Hippocampal formation (tissue), 2 donors: Measurements from ENCODE around the gene TYW5.
"Not testable (repeated sequence)": the region's sequence is repeated elsewhere in the genome, so short reads cannot be mapped to it uniquely, and the experiment has no call there.

Source experiments
- DNase-seq, 2 donors: peaks; one replicate each; lab custom pipeline; 2025; lab: John Stamatoyannopoulos, UW

TYW5 gene

DNA sequence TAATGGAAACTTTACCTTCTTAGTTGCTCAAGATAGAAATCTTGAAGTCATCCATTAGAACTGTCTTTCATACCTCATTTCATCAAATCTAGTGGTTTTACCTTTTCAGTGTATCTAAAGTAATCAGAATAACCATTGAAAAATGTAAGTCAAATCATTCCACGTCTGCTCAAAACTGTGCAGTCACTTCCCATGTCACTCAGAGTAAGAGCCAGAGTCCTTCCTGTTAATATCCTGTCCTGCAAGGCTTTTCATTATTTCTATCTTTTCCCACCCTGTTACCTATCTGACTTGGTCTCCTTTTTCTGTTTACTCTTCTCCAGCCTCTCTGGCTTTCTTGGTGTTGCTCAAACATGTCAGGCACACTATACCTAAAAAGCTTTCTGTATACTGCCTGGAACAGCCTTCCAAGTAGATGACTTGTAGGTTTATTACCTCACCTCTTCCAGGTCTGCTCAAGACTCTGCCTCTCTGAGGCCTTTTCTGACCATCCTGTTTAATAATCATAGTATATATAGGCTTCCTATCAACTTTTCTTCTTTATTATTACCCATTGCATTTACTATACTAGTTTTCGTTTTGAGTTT, 40.8 kb downstream of the TYW5 start:
- DNase-seq: no peak

DNA sequence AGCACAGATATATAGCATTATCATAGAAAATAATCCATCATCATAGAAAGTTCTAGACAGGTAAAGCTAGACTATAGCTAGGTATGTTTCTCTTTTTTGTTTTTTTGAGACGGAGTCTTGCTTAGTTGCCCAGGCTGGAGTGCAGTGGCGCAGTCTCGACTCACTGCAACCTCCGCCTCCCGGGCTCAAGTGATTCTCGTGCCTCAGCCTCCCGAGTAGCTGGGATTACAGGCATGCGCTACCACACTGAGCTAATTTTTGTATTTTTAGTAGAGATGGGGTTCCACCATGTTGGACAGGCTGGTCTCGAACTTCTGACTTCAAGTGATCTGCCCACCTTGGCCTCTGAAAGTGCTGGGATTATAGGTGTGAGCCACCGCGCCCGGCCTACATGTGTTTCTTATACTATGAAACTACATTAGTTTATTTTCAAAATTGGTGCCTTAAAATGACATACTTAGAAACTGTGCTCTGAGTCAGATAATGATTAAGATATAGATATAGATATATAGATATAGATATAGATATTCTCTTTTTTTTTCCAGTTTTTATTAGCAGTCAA, 42.7 kb downstream of the TYW5 start:
- DNase-seq: not testable (repeated sequence)

DNA sequence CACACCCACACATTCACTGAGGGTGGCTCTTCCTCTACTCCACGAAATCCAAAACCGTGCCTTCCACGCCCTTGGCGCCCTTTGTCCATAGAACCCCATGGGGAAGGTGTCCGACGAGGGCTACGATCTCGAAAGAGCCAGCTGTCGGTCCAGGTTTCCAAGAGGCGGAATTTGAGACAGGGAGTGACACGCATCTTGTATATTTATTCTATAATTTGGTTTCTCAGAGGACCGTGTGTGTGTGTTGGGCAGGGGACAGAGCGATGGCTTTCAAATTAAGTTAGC, 43.5 kb downstream of the TYW5 start:
- no peak for DNase-seq

DNA sequence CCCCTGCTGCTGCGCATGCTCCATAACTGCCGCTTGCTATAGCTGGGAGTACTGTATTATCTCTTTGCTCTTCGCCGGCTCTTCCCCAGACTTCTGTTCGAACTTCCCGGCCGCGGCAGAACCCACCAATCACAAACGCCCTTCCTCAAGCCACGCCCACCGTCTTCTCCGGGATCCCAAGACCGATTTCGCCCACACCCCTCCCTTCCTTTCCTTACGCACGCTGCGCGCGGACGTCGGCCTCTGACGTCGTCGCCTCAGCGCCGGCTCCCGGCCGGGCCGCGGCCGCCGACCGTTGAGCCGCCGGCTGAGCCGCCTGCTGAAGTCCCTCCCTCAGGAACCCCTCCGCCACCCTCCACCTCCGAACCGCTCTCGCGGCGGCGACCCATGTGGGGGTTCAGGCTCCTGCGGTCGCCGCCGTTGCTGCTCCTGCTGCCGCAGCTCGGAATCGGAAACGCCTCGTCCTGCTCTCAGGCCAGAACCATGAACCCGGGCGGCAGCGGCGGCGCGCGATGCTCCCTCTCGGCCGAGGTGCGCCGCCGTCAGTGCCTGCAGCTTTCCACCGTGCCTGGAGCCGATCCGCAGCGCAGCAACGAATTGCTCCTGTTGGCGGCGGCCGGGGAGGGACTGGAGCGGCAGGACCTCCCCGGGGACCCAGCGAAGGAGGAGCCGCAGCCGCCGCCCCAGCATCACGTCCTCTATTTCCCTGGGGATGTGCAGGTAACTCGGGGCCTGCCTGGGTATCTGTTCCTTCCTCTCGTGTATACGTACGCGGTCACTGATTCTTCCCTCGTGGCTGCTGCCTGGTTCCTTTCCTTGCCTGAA, 44.0 kb downstream of the TYW5 start, which contains the start of gene C2orf69:
Gene C2orf69, plus strand, starts transcription at position 242 of the 825 bp plus-strand sequence. Its CDS starts 146 bp downstream, at position 388.
- peak; percentile 94 to 98 for DNase-seq

DNA sequence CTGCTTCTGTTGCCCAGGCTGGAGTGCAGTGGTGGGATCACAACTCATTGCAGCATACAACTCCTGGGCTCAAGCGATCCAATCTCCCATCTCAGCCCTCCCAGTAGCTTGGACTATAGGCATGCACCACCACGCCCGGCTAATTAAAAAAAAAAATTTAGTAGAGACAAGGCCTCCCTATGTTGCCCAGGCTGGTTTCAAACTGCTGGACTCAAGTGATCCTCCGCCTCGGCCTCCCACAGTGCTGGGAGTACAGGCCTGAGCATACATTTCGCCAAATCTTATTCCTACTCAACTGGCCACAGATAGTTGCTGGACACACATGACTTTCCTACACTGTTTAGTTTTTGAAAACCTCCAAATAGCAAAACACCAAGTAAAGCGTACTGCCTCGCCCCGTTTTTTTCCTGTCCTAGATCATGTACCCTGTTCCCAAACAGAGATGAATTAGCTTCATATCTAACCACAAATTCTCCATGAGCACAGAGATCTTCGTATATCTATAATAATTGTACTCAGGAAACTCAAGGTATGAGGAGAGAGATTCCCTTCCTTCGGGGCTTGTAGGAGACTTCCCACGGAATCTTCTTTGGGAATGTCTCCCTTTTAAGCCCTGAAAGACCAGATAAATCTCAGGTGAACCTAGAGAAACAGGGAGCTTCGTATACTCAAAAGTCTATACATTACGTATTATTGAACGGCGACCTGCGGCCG, 44.8 kb downstream of the TYW5 start:
- no peak for DNase-seq

DNA sequence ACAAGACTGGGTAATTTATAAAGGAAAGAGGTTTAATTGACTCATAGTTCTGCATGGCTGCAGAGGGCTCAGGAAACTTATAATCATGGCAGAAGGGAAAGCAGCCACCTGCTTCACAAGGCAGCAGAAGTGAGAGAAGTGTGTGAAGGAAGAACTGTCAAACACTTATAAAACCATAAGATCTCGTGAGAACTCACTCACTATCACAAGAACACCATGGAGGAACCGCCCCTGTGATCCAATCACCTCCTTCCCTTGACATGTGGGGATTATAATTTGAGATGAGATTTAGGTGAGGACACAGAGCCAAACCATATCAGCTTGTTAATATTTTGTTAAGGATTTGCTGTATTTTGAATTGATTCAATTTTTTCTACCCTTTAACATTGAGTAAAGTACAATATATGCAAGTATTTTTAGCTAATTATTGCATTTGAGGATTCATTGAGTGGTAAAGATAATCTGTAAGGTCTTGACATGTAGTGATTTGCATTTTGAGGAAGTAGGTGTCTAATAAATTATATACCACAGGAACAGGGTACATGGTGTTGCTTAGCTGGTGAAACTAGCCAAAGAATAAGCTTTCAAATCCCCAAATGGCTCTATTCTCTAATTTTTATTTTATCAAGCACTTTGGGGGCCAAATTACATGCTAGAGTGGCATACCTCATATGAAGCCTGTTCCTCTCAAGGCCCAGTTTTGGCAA, 48.1 kb downstream of the TYW5 start:
- DNase-seq: no peak

DNA sequence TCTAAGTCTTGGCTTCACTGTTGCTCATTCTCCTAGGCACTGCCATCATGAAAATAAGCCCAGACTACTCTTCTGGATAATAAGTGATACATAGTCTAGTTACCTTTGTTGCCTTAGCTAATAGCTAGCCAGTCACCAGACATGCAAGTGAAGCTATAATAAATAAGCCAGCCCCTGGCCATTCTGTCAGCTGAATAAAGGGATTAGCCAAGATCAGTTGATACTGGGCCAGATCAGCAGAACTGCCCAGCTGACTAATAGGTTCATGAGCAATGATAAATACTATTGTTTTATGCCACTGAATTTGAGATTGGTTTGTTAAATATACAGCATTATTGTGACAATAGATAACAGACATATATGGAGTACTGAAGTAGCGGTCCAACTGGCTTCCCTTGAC, 52.2 kb downstream of the TYW5 start:
- no peak for DNase-seq

DNA sequence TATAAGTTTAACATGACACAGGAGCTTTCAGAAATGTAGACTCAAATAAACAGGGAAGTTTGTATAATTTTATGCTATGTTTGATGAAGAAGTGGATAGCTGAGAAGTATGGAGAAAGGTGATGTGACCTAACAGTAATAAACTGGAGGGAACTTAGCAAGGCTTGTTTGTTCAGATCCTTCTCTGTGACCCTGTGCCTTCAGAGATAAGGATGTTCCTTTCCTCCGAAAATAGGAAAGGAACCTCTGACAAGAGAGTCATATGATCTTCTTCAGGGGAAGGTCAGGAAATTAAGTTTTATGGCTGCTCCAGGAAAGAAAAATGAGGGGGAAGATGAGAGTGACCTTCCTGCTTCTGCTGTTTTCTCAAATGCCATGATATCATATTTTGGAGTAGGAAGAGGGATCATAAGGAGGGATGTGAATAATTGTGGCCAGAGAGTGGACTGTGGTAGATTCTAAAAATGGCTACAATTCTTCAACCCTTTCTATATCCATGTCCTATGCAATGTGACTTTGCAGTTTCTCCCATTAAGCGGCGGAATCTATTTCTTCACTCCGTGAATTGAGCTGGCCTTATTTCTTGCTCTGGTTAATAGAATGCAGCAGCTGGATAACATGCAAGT, 52.7 kb downstream of the TYW5 start:
- DNase-seq: no peak

DNA sequence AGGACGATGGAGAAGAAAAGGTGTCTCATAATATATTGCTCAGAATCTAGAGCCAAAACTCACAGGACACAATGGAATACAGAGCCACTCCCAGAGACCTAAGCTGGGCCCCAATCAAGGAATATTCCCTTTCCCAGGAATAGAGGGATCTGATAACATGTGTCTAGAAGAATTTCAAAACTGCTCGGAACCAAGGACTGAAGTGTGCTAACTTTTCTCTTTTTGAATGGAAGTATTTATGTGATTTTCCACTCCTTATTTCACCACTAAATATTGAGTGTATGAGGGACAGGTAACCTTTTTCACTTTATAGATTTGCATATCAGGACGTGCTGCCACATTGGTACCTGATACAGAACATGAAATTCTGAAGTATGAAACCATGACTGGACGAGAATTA, 53.3 kb downstream of the TYW5 start:
- DNase-seq: no peak

DNA sequence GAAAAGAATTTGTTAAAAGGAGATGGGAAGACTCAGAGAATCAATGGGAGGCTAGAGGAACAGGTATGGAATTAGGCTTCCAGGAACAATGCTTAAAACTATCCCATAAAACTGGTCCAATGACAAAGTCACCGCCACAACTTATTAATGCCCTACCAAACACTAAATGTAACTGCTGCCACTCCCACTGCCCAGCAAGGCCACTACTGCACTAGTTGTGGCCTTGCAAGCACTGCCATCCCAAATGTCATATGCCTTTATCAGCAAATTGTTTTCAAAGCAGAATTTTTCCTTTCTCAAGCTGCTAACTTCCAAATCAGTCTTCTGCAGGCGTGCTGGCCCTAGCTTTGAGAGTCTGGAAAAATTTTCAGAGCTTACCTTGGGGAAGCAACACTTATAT, 58.7 kb downstream of the TYW5 start:
- no peak for DNase-seq

DNA sequence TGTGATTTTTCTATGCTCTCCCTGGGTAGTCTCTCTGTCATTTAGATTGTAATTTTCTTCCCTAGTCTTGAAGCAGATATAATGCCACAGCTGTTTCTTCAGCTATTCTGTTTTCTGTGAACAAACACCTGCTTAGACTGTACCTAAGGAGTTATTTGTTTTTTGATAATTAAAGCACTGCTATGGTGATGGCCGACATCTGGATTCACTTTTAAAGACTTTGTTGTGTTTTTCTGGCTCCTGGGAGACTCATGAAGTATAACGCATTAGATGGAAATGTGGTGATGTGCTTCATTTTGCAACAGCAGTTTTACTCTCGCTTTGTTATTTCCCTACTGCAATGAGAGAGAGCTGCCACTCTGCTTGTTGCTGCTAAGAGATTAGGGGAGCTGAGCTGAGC, 59.9 kb downstream of the TYW5 start:
- no peak for DNase-seq

DNA sequence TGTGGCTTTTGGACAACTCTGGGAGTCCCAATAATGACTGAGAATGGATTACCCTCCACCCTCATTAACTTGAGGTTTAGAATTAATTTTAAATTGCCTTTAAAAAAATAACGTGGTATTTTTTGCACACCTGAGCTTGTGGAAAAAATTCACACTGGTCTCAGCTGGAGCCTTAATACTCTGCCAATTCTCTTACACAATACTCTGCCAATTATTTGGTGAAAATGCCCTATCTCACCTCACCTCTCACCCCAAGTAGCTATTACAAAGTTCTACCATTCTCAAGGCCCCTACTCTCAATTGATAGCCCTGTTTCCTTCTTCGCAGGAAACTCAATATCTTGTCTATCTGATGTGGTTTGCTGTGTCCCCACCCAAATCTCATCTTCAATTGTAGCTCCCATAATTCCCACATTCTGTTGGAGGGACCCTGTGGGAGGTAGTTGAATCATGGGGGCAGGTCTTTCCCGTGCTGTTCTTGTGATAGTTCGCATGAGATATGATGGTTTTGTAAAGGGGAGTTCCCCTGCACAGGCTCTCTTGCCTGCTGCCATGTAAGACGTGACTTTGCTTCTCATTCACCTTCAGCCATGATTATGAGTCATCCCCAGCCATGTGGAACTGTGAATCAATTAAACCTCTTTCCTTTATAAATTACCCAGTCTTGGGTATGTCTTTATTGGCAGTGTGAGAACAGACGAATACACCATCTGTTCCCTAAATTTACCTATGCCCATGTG, 71.6 kb downstream of the TYW5 start:
- DNase-seq: no peak

DNA sequence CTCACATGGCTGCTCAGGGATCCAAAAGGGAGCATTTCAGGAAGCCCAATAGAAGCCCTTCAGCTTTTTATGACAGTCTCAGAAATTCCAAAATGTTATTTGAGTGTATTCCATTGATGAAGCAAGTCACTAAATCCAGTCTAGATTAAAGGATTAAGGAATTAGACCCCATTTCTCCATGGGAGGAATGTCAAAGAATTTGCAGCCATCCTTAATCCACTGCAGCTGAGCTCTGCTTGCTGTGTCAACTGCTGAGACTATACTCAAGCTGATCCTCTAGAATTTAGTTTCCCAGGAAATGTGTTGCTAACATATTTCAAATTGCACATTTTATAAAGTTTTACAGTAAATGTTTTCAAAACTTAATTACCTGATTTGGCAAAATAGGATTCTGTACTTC, 72.6 kb downstream of the TYW5 start:
- no peak for DNase-seq
